ENCODE measurements around the gene TAS2R8.

Gene TAS2R8

GRCh38 chr12:10807186-10807585 lies at the start of gene TAS2R8:
TSS of gene TAS2R8 (minus strand) at chr12:10807286. CDS start at chr12:10806980, 306 bp downstream.
- no peak for TF ChIP-seq GATA3 (IDR thresholded peaks at IDR 0.05; ENCODE audit: low read depth, low read length)
- TF ChIP-seq GATA2 (IDR thresholded peaks at IDR 0.05; ENCODE audit: low read depth, low read length), result no peak

GRCh38 chr12:10855807-10856206 lies 48.7 kb upstream of the TAS2R8 start:
- TF ChIP-seq GATA3 (IDR thresholded peaks at IDR 0.05; ENCODE audit: low read depth, low read length) (no peak), GATA2 (IDR thresholded peaks at IDR 0.05; ENCODE audit: low read depth, low read length) (no peak)

- TF ChIP-seq GATA2 (IDR thresholded peaks at IDR 0.05; ENCODE audit: low read depth, low read length), result no peak
- TF ChIP-seq GATA3 (IDR thresholded peaks at IDR 0.05; ENCODE audit: low read depth, low read length), result no peak
Measured at GRCh38 chr12:10853776-10854175, 46.7 kb upstream of the TAS2R8 start.

- no peak for TF ChIP-seq GATA2 (IDR thresholded peaks at IDR 0.05; ENCODE audit: low read depth, low read length)
- TF ChIP-seq GATA3 (IDR thresholded peaks at IDR 0.05; ENCODE audit: low read depth, low read length), result no peak
Measured at GRCh38 chr12:10851243-10851858, 44.3 kb upstream of the TAS2R8 start.

- TF ChIP-seq GATA2 (IDR thresholded peaks at IDR 0.05; ENCODE audit: low read depth, low read length), result no peak
- no peak for TF ChIP-seq GATA3 (IDR thresholded peaks at IDR 0.05; ENCODE audit: low read depth, low read length)
Measured at GRCh38 chr12:10849425-10849878, 42.4 kb upstream of the TAS2R8 start, which contains the start of gene PRR4. TSS of gene PRR4 (minus strand) at chr12:10849475. CDS start at chr12:10849437, 38 bp downstream.

- TF ChIP-seq GATA3 (IDR thresholded peaks at IDR 0.05; ENCODE audit: low read depth, low read length), result no peak
- TF ChIP-seq GATA2 (IDR thresholded peaks at IDR 0.05; ENCODE audit: low read depth, low read length), result no peak
Measured at GRCh38 chr12:10847744-10848143, 40.7 kb upstream of the TAS2R8 start.

- TF ChIP-seq GATA2 (IDR thresholded peaks at IDR 0.05; ENCODE audit: low read depth, low read length) (no peak), GATA3 (IDR thresholded peaks at IDR 0.05; ENCODE audit: low read depth, low read length) (no peak)
Measured at GRCh38 chr12:10842862-10843261, 35.8 kb upstream of the TAS2R8 start.

- TF ChIP-seq GATA3 (IDR thresholded peaks at IDR 0.05; ENCODE audit: low read depth, low read length) (no peak), GATA2 (IDR thresholded peaks at IDR 0.05; ENCODE audit: low read depth, low read length) (no peak)
Measured at GRCh38 chr12:10838461-10838860, 31.4 kb upstream of the TAS2R8 start.

- TF ChIP-seq GATA2 (IDR thresholded peaks at IDR 0.05; ENCODE audit: low read depth, low read length), result no peak
- TF ChIP-seq GATA3 (IDR thresholded peaks at IDR 0.05; ENCODE audit: low read depth, low read length), result no peak
Measured at GRCh38 chr12:10829994-10830393, 22.9 kb upstream of the TAS2R8 start.

GRCh38 chr12:10826258-10826657 lies 19.2 kb upstream of the TAS2R8 start, which contains the start of gene TAS2R10:
TSS of gene TAS2R10 (minus strand) at chr12:10826358. CDS start at chr12:10826269, 89 bp downstream.
- TF ChIP-seq GATA3 (IDR thresholded peaks at IDR 0.05; ENCODE audit: low read depth, low read length), result no peak
- no peak for TF ChIP-seq GATA2 (IDR thresholded peaks at IDR 0.05; ENCODE audit: low read depth, low read length)

- TF ChIP-seq GATA2 (IDR thresholded peaks at IDR 0.05; ENCODE audit: low read depth, low read length) (no peak), GATA3 (IDR thresholded peaks at IDR 0.05; ENCODE audit: low read depth, low read length) (no peak)
Measured at GRCh38 chr12:10824957-10825356, 17.9 kb upstream of the TAS2R8 start.

- no peak for TF ChIP-seq GATA2 (IDR thresholded peaks at IDR 0.05; ENCODE audit: low read depth, low read length)
- TF ChIP-seq GATA3 (IDR thresholded peaks at IDR 0.05; ENCODE audit: low read depth, low read length), result no peak
Measured at GRCh38 chr12:10811883-10812536, 4.9 kb upstream of the TAS2R8 start.

GRCh38 chr12:10810068-10810467 lies 3.0 kb upstream of the TAS2R8 start, which contains the start of gene TAS2R9:
TSS of gene TAS2R9 (minus strand) at chr12:10810168. CDS start at chr12:10810075, 93 bp downstream.
- TF ChIP-seq GATA3 (IDR thresholded peaks at IDR 0.05; ENCODE audit: low read depth, low read length) (no peak), GATA2 (IDR thresholded peaks at IDR 0.05; ENCODE audit: low read depth, low read length) (no peak)

GRCh38 chr12:10802587-10802986 lies 4.5 kb downstream of the TAS2R8 start, which contains the start of gene TAS2R7:
TSS of gene TAS2R7 (minus strand) at chr12:10802627. CDS start at chr12:10802570, 57 bp downstream.
- TF ChIP-seq GATA3 (IDR thresholded peaks at IDR 0.05; ENCODE audit: low read depth, low read length) (no peak), GATA2 (IDR thresholded peaks at IDR 0.05; ENCODE audit: low read depth, low read length) (no peak)

GRCh38 chr12:10801741-10802140 lies 5.3 kb downstream of the TAS2R8 start:
- TF ChIP-seq GATA3 (IDR thresholded peaks at IDR 0.05; ENCODE audit: low read depth, low read length) (no peak), GATA2 (IDR thresholded peaks at IDR 0.05; ENCODE audit: low read depth, low read length) (no peak)

Measured in SH-SY5Y (cell line).